HG03196 (cell line): ENCODE results near the gene SLC37A1.
A peak's percentile ranks its signal among the peaks of the same experiment; 100 is the strongest.

Experiments
- ATAC-seq: cut with Tn5 transposase; IDR thresholded peaks from one replicate; pipeline ENCODE4 v1.9.1; 2021; ENCODE audit not compliant: unreplicated experiment

The SLC37A1 gene

GRCh38 chr21:42503711-42504110 is 9.9 kb upstream of the SLC37A1 start:
- ATAC-seq, result no peak

GRCh38 chr21:42505090-42505726 is 8.4 kb upstream of the SLC37A1 start:
- ATAC-seq, result peak; percentile 86

- no peak for ATAC-seq
Observed at GRCh38 chr21:42507418-42507817, 6.2 kb upstream of the SLC37A1 start.

GRCh38 chr21:42508371-42508770 is 5.3 kb upstream of the SLC37A1 start:
- ATAC-seq, result no peak

GRCh38 chr21:42509244-42509643 is 4.4 kb upstream of the SLC37A1 start:
- ATAC-seq, result no peak

GRCh38 chr21:42512346-42513034 is 1.2 kb upstream of the SLC37A1 start:
- no peak for ATAC-seq

- peak; percentile 49 for ATAC-seq
Observed at GRCh38 chr21:42513985-42514882, 582 bp downstream of the SLC37A1 start.

- ATAC-seq, result no peak
Observed at GRCh38 chr21:42514883-42515228, 1.2 kb downstream of the SLC37A1 start.

- ATAC-seq, result no peak
Observed at GRCh38 chr21:42515708-42516502, 2.3 kb downstream of the SLC37A1 start.

GRCh38 chr21:42518215-42518614 is 4.6 kb downstream of the SLC37A1 start:
- no peak for ATAC-seq

- no peak for ATAC-seq
Observed at GRCh38 chr21:42518626-42519025, 5.0 kb downstream of the SLC37A1 start.

- no peak for ATAC-seq
Observed at GRCh38 chr21:42520628-42521253, 7.1 kb downstream of the SLC37A1 start.

GRCh38 chr21:42521384-42521783 is 7.7 kb downstream of the SLC37A1 start:
- ATAC-seq, result no peak

GRCh38 chr21:42521805-42522204 is 8.2 kb downstream of the SLC37A1 start:
- no peak for ATAC-seq

- no peak for ATAC-seq
Observed at GRCh38 chr21:42522271-42522670, 8.6 kb downstream of the SLC37A1 start.

- no peak for ATAC-seq
Observed at GRCh38 chr21:42522771-42523170, 9.1 kb downstream of the SLC37A1 start.

- no peak for ATAC-seq
Observed at GRCh38 chr21:42523211-42523610, 9.6 kb downstream of the SLC37A1 start.

- ATAC-seq, result no peak
Observed at GRCh38 chr21:42523941-42524340, 10.3 kb downstream of the SLC37A1 start.

- ATAC-seq, result peak; percentile 62
Observed at GRCh38 chr21:42524341-42525028, 10.8 kb downstream of the SLC37A1 start.

GRCh38 chr21:42525029-42525581 is 11.5 kb downstream of the SLC37A1 start:
- peak; percentile 12 for ATAC-seq
